ENCODE results near the gene TAS2R42.
A peak's percentile ranks its signal among the peaks of the same experiment; 100 is the strongest.

The TAS2R42 gene

GRCh38 chr12:11186837-11187236, at the start of gene TAS2R42:
TSS of gene TAS2R42 (minus strand) at chr12:11186937. CDS start at chr12:11186937, 0 bp downstream.
- DNase-seq (ENCODE audit: low spot score) = no peak

GRCh38 chr12:11233532-11233931, 46.8 kb upstream of the TAS2R42 start:
- DNase-seq (ENCODE audit: low spot score) = no peak

- peak; percentile 68 for DNase-seq (ENCODE audit: low spot score)
Observed at GRCh38 chr12:11228296-11228879, 41.7 kb upstream of the TAS2R42 start.

- no peak for DNase-seq (ENCODE audit: low spot score)
Observed at GRCh38 chr12:11227373-11227772, 40.6 kb upstream of the TAS2R42 start.

GRCh38 chr12:11209113-11209512, 22.4 kb upstream of the TAS2R42 start:
- DNase-seq (ENCODE audit: low spot score) = no peak

- no peak for DNase-seq (ENCODE audit: low spot score)
Observed at GRCh38 chr12:11204173-11204572, 17.4 kb upstream of the TAS2R42 start.

GRCh38 chr12:11202811-11203210, 16.1 kb upstream of the TAS2R42 start:
- no peak for DNase-seq (ENCODE audit: low spot score)

- no peak for DNase-seq (ENCODE audit: low spot score)
Observed at GRCh38 chr12:11183011-11183410, 3.7 kb downstream of the TAS2R42 start.

- DNase-seq (ENCODE audit: low spot score) = no peak
Observed at GRCh38 chr12:11182529-11182928, 4.2 kb downstream of the TAS2R42 start.

GRCh38 chr12:11178250-11178649, 8.5 kb downstream of the TAS2R42 start:
- DNase-seq (ENCODE audit: low spot score) = no peak

- DNase-seq (ENCODE audit: low spot score) = no peak
Observed at GRCh38 chr12:11174022-11174421, 12.7 kb downstream of the TAS2R42 start.

GRCh38 chr12:11171969-11172675, 14.6 kb downstream of the TAS2R42 start:
- no peak for DNase-seq (ENCODE audit: low spot score)

GRCh38 chr12:11171145-11171968, 15.4 kb downstream of the TAS2R42 start, which contains the start of gene SMIM10L1:
TSS of gene SMIM10L1 (plus strand) at chr12:11171194. CDS start at chr12:11171357, 163 bp downstream.
- DNase-seq (ENCODE audit: low spot score) = peak; percentile 94

GRCh38 chr12:11170810-11171144, 16.0 kb downstream of the TAS2R42 start:
- DNase-seq (ENCODE audit: low spot score) = no peak

- no peak for DNase-seq (ENCODE audit: low spot score)
Observed at GRCh38 chr12:11166300-11166699, 20.4 kb downstream of the TAS2R42 start.

GRCh38 chr12:11164384-11164783, 22.4 kb downstream of the TAS2R42 start:
- no peak for DNase-seq (ENCODE audit: low spot score)

- DNase-seq (ENCODE audit: low spot score) = no peak
Observed at GRCh38 chr12:11162502-11162901, 24.2 kb downstream of the TAS2R42 start.

- DNase-seq (ENCODE audit: low spot score) = no peak
Observed at GRCh38 chr12:11158885-11159444, 27.8 kb downstream of the TAS2R42 start.

- DNase-seq (ENCODE audit: low spot score) = no peak
Observed at GRCh38 chr12:11154400-11154925, 32.3 kb downstream of the TAS2R42 start.

GRCh38 chr12:11152725-11153124, 34.0 kb downstream of the TAS2R42 start:
- DNase-seq (ENCODE audit: low spot score) = no peak

- no peak for DNase-seq (ENCODE audit: low spot score)
Observed at GRCh38 chr12:11150832-11151231, 35.9 kb downstream of the TAS2R42 start.

- DNase-seq (ENCODE audit: low spot score) = no peak
Observed at GRCh38 chr12:11147420-11147819, 39.3 kb downstream of the TAS2R42 start.

Measured in D341Med (cell line).